ENCODE data around the gene GRIN1. TPM values are rescaled to one million over a fixed set of nuclear protein-coding genes. Genes with fewer than 3 reads are reported as not detected.

Gene GRIN1
- total and polyA plus RNA-seq, 2 of the 13 experiments (the other 11 are each of a cell fraction or from before 2014, with no cell fraction given), result 0.13 TPM; not detected in 1

DNA sequence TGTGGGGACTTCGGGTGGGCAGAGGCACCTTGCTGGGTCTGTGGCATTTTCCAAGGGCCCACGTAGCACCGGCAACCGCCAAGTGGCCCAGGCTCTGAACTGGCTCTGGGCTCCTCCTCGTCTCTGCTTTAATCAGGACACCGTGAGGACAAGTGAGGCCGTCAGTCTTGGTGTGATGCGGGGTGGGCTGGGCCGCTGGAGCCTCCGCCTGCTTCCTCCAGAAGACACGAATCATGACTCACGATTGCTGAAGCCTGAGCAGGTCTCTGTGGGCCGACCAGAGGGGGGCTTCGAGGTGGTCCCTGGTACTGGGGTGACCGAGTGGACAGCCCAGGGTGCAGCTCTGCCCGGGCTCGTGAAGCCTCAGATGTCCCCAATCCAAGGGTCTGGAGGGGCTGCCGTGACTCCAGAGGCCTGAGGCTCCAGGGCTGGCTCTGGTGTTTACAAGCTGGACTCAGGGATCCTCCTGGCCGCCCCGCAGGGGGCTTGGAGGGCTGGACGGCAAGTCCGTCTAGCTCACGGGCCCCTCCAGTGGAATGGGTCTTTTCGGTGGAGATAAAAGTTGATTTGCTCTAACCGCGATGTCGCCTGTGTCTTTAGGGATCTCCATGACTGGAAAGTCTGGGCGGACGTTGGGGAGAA, 30.2 kb upstream of the GRIN1 start:
- H3K4me3 ChIP-seq (replicated peaks in 1 of 3; ENCODE audit: insufficient read depth in 1 of 3, low read depth in 2 of 3, low read length in 3 of 3), result no peak overlapping the region
- no peaks in the 10 kb centered on the region for H3K79me2 ChIP-seq (ENCODE audit: insufficient read depth, low read length)
- no peaks in the 10 kb centered on the region for H3K27me3 ChIP-seq (ENCODE audit: control insufficient read depth in 1 of 2, insufficient read depth in 2 of 2, low read length in 2 of 2)
- H3K4me1 ChIP-seq (ENCODE audit: insufficient read depth, low read length), result peaks cover 37% of the 10 kb centered on the region
- ATAC-seq (no peak), DNase-seq (ENCODE audit: low spot score) (no peak), FAIRE-seq (no peak)
- ChIA-PET CTCF (ENCODE audit: low intra/inter-chr PET ratio, low total read pairs) (no interaction called here), POLR2A (interaction anchor here (0.9 kb wide), 1 partner anchor 10 kb away, joined by 3 read pairs; no protein-coding TSS in a partner anchor)
- in situ Hi-C loops (cut with HindIII; ENCODE audit: extremely low pct_ligation_motif_present, low pct_unique_long_range_greater_than_20kb) (no loop called here), intact Hi-C loops (cut with micrococcal nuclease; ENCODE audit: unreplicated experiment) (no loop called here)
- TF ChIP-seq, protein P1, sequence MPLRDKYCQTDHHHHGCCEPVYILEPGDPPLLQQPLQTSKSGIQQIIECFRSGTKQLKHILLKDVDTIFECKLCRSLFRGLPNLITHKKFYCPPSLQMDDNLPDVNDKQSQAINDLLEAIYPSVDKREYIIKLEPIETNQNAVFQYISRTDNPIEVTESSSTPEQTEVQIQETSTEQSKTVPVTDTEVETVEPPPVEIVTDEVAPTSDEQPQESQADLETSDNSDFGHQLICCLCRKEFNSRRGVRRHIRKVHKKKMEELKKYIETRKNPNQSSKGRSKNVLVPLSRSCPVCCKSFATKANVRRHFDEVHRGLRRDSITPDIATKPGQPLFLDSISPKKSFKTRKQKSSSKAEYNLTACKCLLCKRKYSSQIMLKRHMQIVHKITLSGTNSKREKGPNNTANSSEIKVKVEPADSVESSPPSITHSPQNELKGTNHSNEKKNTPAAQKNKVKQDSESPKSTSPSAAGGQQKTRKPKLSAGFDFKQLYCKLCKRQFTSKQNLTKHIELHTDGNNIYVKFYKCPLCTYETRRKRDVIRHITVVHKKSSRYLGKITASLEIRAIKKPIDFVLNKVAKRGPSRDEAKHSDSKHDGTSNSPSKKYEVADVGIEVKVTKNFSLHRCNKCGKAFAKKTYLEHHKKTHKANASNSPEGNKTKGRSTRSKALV (CRISPR knock-in tag; IDR thresholded peaks at IDR 0.05), result no peak
- TF ChIP-seq CCAR2 (optimal IDR thresholded peaks at IDR 0.05; ENCODE audit: low read depth, low read length) (no peak), ZNF577 (CRISPR knock-in tag; IDR thresholded peaks at IDR 0.05; ENCODE audit: borderline replicate concordance, low read depth) (no peak), GPN1 (CRISPR knock-in tag; IDR thresholded peaks at IDR 0.05; ENCODE audit: borderline replicate concordance) (no peak), ZNF737 (CRISPR knock-in tag; IDR thresholded peaks at IDR 0.05; ENCODE audit: borderline replicate concordance) (no peak), SUZ12 (IDR thresholded peaks at IDR 0.05; ENCODE audit: low read depth, low read length) (no peak), MZF1 (CRISPR knock-in tag; IDR thresholded peaks at IDR 0.05; ENCODE audit: borderline replicate concordance) (no peak), ZNF7 (CRISPR knock-in tag; IDR thresholded peaks at IDR 0.05) (no peak), ZFAT (CRISPR knock-in tag; conservative IDR thresholded peaks at IDR 0.05) (no peak), BORCS8-MEF2B (CRISPR knock-in tag; IDR thresholded peaks at IDR 0.05) (no peak), ZNF549 (CRISPR knock-in tag; IDR thresholded peaks at IDR 0.05) (no peak), ZNF709 (CRISPR knock-in tag; IDR thresholded peaks at IDR 0.05) (no peak), ZNF747 (CRISPR knock-in tag; IDR thresholded peaks at IDR 0.05; ENCODE audit: borderline replicate concordance) (no peak), HHEX (CRISPR knock-in tag; IDR thresholded peaks at IDR 0.05) (no peak), ZNF629 (CRISPR knock-in tag; conservative IDR thresholded peaks at IDR 0.05) (no peak)
- TF ChIP-seq, protein P2, sequence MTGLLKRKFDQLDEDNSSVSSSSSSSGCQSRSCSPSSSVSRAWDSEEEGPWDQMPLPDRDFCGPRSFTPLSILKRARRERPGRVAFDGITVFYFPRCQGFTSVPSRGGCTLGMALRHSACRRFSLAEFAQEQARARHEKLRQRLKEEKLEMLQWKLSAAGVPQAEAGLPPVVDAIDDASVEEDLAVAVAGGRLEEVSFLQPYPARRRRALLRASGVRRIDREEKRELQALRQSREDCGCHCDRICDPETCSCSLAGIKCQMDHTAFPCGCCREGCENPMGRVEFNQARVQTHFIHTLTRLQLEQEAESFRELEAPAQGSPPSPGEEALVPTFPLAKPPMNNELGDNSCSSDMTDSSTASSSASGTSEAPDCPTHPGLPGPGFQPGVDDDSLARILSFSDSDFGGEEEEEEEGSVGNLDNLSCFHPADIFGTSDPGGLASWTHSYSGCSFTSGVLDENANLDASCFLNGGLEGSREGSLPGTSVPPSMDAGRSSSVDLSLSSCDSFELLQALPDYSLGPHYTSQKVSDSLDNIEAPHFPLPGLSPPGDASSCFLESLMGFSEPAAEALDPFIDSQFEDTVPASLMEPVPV (CRISPR knock-in tag; IDR thresholded peaks at IDR 0.05), result no peak
- TF ChIP-seq, protein P3, sequence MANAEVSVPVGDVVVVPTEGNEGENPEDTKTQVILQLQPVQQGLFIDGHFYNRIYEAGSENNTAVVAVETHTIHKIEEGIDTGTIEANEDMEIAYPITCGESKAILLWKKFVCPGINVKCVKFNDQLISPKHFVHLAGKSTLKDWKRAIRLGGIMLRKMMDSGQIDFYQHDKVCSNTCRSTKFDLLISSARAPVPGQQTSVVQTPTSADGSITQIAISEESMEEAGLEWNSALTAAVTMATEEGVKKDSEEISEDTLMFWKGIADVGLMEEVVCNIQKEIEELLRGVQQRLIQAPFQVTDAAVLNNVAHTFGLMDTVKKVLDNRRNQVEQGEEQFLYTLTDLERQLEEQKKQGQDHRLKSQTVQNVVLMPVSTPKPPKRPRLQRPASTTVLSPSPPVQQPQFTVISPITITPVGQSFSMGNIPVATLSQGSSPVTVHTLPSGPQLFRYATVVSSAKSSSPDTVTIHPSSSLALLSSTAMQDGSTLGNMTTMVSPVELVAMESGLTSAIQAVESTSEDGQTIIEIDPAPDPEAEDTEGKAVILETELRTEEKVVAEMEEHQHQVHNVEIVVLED (CRISPR knock-in tag; IDR thresholded peaks at IDR 0.05; ENCODE audit: borderline replicate concordance), result no peak
- TF ChIP-seq, protein P4, sequence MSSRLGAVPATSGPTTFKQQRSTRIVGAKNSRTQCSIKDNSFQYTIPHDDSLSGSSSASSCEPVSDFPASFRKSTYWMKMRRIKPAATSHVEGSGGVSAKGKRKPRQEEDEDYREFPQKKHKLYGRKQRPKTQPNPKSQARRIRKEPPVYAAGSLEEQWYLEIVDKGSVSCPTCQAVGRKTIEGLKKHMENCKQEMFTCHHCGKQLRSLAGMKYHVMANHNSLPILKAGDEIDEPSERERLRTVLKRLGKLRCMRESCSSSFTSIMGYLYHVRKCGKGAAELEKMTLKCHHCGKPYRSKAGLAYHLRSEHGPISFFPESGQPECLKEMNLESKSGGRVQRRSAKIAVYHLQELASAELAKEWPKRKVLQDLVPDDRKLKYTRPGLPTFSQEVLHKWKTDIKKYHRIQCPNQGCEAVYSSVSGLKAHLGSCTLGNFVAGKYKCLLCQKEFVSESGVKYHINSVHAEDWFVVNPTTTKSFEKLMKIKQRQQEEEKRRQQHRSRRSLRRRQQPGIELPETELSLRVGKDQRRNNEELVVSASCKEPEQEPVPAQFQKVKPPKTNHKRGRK (CRISPR knock-in tag; IDR thresholded peaks at IDR 0.05), result no peak
- H3K36me3 ChIP-seq (replicated peaks in 1 of 2; ENCODE audit: control insufficient read depth in 1 of 2, insufficient read depth in 2 of 2, low read length in 2 of 2), result peaks cover 13 to 23% of the 10 kb centered on the region in 2 experiments
- no TSS peak for BruUV-seq (replicated peaks)
- no peaks in the 10 kb centered on the region for H4K20me1 ChIP-seq (ENCODE audit: insufficient read depth, low read length)
- H2AFZ ChIP-seq (ENCODE audit: low read length), result no peak overlapping the region
- no peak overlapping the region for H3K4me2 ChIP-seq (ENCODE audit: low read depth, low read length)
- no peak overlapping the region for H3K9ac ChIP-seq (ENCODE audit: insufficient read depth, low read depth, low read length)
- no peaks in the 10 kb centered on the region for H3K9me3 ChIP-seq (ENCODE audit: low read length)
- H3K27ac ChIP-seq (ENCODE audit: extremely low read length, insufficient read depth, low read length), result no peak overlapping the region
- 96% methylated on average over 22 of the region's 29 CpGs for WGBS (ENCODE audit: low lambda C conversion rate)

Data from HepG2 (cell line).